ENCODE data around the gene PAMR1. TPM values are rescaled to one million over a fixed set of nuclear protein-coding genes. Genes with fewer than 3 reads are reported as not detected.

Gene PAMR1
- not detected for polyA plus RNA-seq (2012; ENCODE audit: low read depth, missing spikeins)

GRCh38 chr11:35525501-35526175 lies at the start of gene PAMR1:
Gene PAMR1 (minus strand): TSS chr11:35525616. CDS start chr11:35525585, 31 bp downstream.
- DNase-seq (ENCODE audit: insufficient read length, low spot score): peak; percentile 21
- TF ChIP-seq POLR2A (IDR thresholded peaks at IDR 0.05; ENCODE audit: low read depth, low read length): no peak
- TF ChIP-seq TAF1 (IDR thresholded peaks at IDR 0.05; ENCODE audit: low read depth, low read length): no peak
- TF ChIP-seq POLR2AphosphoS5 (IDR thresholded peaks at IDR 0.05; ENCODE audit: low read depth, low read length): no peak
- TF ChIP-seq SPI1 (IDR thresholded peaks at IDR 0.05; ENCODE audit: low read depth, low read length): no peak
- no peak for FAIRE-seq

GRCh38 chr11:35571696-35572095 lies 46.3 kb upstream of the PAMR1 start:
- no peak for FAIRE-seq
- no peak for DNase-seq (ENCODE audit: insufficient read length, low spot score)

GRCh38 chr11:35567737-35568465 lies 42.5 kb upstream of the PAMR1 start:
- TF ChIP-seq PAX5 (IDR thresholded peaks at IDR 0.05; ENCODE audit: insufficient read depth, low read length, severe bottlenecking): no peak
- no peak for TF ChIP-seq TAF1 (IDR thresholded peaks at IDR 0.05; ENCODE audit: low read depth, low read length)
- no peak for DNase-seq (ENCODE audit: insufficient read length, low spot score)
- no peak for FAIRE-seq

More at GRCh38 chr11:35571696-35572095, 46.3 kb upstream of the PAMR1 start:
- TF ChIP-seq SPI1 (IDR thresholded peaks at IDR 0.05; ENCODE audit: low read depth, low read length) (no peak), PAX5 (IDR thresholded peaks at IDR 0.05; ENCODE audit: insufficient read depth, low read length, severe bottlenecking) (no peak), TAF1 (IDR thresholded peaks at IDR 0.05; ENCODE audit: low read depth, low read length) (no peak), POLR2AphosphoS5 (IDR thresholded peaks at IDR 0.05; ENCODE audit: low read depth, low read length) (no peak), POLR2A (IDR thresholded peaks at IDR 0.05; ENCODE audit: low read depth, low read length) (no peak), POU2F2 (IDR thresholded peaks at IDR 0.05; ENCODE audit: low read depth, low read length) (no peak)

- FAIRE-seq: no peak
- TF ChIP-seq PAX5 (IDR thresholded peaks at IDR 0.05; ENCODE audit: insufficient read depth, low read length, severe bottlenecking) (no peak), SPI1 (IDR thresholded peaks at IDR 0.05; ENCODE audit: low read depth, low read length) (no peak), POU2F2 (IDR thresholded peaks at IDR 0.05; ENCODE audit: low read depth, low read length) (no peak), POLR2AphosphoS5 (IDR thresholded peaks at IDR 0.05; ENCODE audit: low read depth, low read length) (no peak), POLR2A (IDR thresholded peaks at IDR 0.05; ENCODE audit: low read depth, low read length) (no peak), TAF1 (IDR thresholded peaks at IDR 0.05; ENCODE audit: low read depth, low read length) (no peak)
Observed at GRCh38 chr11:35566885-35567284, 41.5 kb upstream of the PAMR1 start.

GRCh38 chr11:35566181-35566580 lies 40.8 kb upstream of the PAMR1 start:
- no peak for FAIRE-seq
- no peak for DNase-seq (ENCODE audit: insufficient read length, low spot score)
- no peak for TF ChIP-seq PAX5 (IDR thresholded peaks at IDR 0.05; ENCODE audit: insufficient read depth, low read length, severe bottlenecking)
- TF ChIP-seq TAF1 (IDR thresholded peaks at IDR 0.05; ENCODE audit: low read depth, low read length): no peak
- TF ChIP-seq POU2F2 (IDR thresholded peaks at IDR 0.05; ENCODE audit: low read depth, low read length): no peak
- TF ChIP-seq SPI1 (IDR thresholded peaks at IDR 0.05; ENCODE audit: low read depth, low read length): no peak
- TF ChIP-seq POLR2AphosphoS5 (IDR thresholded peaks at IDR 0.05; ENCODE audit: low read depth, low read length): no peak
- no peak for TF ChIP-seq POLR2A (IDR thresholded peaks at IDR 0.05; ENCODE audit: low read depth, low read length)

More at GRCh38 chr11:35566885-35567284, 41.5 kb upstream of the PAMR1 start:
- DNase-seq (ENCODE audit: insufficient read length, low spot score): no peak

GRCh38 chr11:35564245-35564595 lies 38.8 kb upstream of the PAMR1 start:
- DNase-seq (ENCODE audit: insufficient read length, low spot score): no peak

GRCh38 chr11:35563484-35564244 lies 38.2 kb upstream of the PAMR1 start:
- no peak for TF ChIP-seq PAX5 (IDR thresholded peaks at IDR 0.05; ENCODE audit: insufficient read depth, low read length, severe bottlenecking)
- no peak for TF ChIP-seq POLR2A (IDR thresholded peaks at IDR 0.05; ENCODE audit: low read depth, low read length)
- TF ChIP-seq POLR2AphosphoS5 (IDR thresholded peaks at IDR 0.05; ENCODE audit: low read depth, low read length): no peak
- no peak for TF ChIP-seq POU2F2 (IDR thresholded peaks at IDR 0.05; ENCODE audit: low read depth, low read length)
- TF ChIP-seq SPI1 (IDR thresholded peaks at IDR 0.05; ENCODE audit: low read depth, low read length): no peak
- no peak for TF ChIP-seq TAF1 (IDR thresholded peaks at IDR 0.05; ENCODE audit: low read depth, low read length)
- no peak for FAIRE-seq

More at GRCh38 chr11:35564245-35564595, 38.8 kb upstream of the PAMR1 start:
- FAIRE-seq: no peak
- TF ChIP-seq POLR2A (IDR thresholded peaks at IDR 0.05; ENCODE audit: low read depth, low read length): no peak
- TF ChIP-seq SPI1 (IDR thresholded peaks at IDR 0.05; ENCODE audit: low read depth, low read length): peak; percentile 57

GRCh38 chr11:35559949-35560348 lies 34.5 kb upstream of the PAMR1 start:
- no peak for TF ChIP-seq POU2F2 (IDR thresholded peaks at IDR 0.05; ENCODE audit: low read depth, low read length)
- TF ChIP-seq SPI1 (IDR thresholded peaks at IDR 0.05; ENCODE audit: low read depth, low read length): no peak
- TF ChIP-seq POLR2A (IDR thresholded peaks at IDR 0.05; ENCODE audit: low read depth, low read length): no peak
- TF ChIP-seq PAX5 (IDR thresholded peaks at IDR 0.05; ENCODE audit: insufficient read depth, low read length, severe bottlenecking): no peak
- no peak for TF ChIP-seq POLR2AphosphoS5 (IDR thresholded peaks at IDR 0.05; ENCODE audit: low read depth, low read length)
- TF ChIP-seq TAF1 (IDR thresholded peaks at IDR 0.05; ENCODE audit: low read depth, low read length): no peak
- DNase-seq (ENCODE audit: insufficient read length, low spot score): no peak
- no peak for FAIRE-seq

More at GRCh38 chr11:35563484-35564244, 38.2 kb upstream of the PAMR1 start:
- DNase-seq (ENCODE audit: insufficient read length, low spot score): no peak

- TF ChIP-seq TAF1 (IDR thresholded peaks at IDR 0.05; ENCODE audit: low read depth, low read length): no peak
- TF ChIP-seq SPI1 (IDR thresholded peaks at IDR 0.05; ENCODE audit: low read depth, low read length): no peak
- TF ChIP-seq PAX5 (IDR thresholded peaks at IDR 0.05; ENCODE audit: insufficient read depth, low read length, severe bottlenecking): no peak
- TF ChIP-seq POU2F2 (IDR thresholded peaks at IDR 0.05; ENCODE audit: low read depth, low read length): no peak
- TF ChIP-seq POLR2A (IDR thresholded peaks at IDR 0.05; ENCODE audit: low read depth, low read length): no peak
- no peak for TF ChIP-seq POLR2AphosphoS5 (IDR thresholded peaks at IDR 0.05; ENCODE audit: low read depth, low read length)
- FAIRE-seq (no peak), DNase-seq (ENCODE audit: insufficient read length, low spot score) (no peak)
Observed at GRCh38 chr11:35558513-35558912, 33.1 kb upstream of the PAMR1 start.

Data from GM12891 (cell line).